SK-N-SH treated with all-trans-retinoic acid at 6 μM for 48 hours (cell line): ENCODE data around the gene LACRT.

ENCODE experiments used
- BACH2 ChIP-seq: fragments of 250-450 bp; sonication (Bioruptor Pico); IDR thresholded peaks from 2 replicates; pipeline ENCODE4 v1.9.0; 2021; ENCODE audit warnings: mild to moderate bottlenecking, borderline replicate concordance
- CSDC2 ChIP-seq: fragments of 250-450 bp; sonication (Bioruptor Pico); IDR thresholded peaks from 2 replicates; pipeline ENCODE4 v1.5.0; 2020; ENCODE audit warnings: mild to moderate bottlenecking, moderate library complexity
- CSRNP3 ChIP-seq: fragments of 250-450 bp; sonication (Bioruptor Pico); IDR thresholded peaks from 2 replicates; pipeline ENCODE4 v1.5.1; 2021; ENCODE audit warnings: mild to moderate bottlenecking, moderate library complexity
- PATZ1 ChIP-seq: fragments of 250-450 bp; sonication (Bioruptor Pico); IDR thresholded peaks from 2 replicates; pipeline ENCODE4 v1.8.0; 2020; ENCODE audit warnings: mild to moderate bottlenecking, moderate library complexity, borderline replicate concordance
- RARB ChIP-seq: fragments of 250-450 bp; sonication (Bioruptor Pico); IDR thresholded peaks from 2 replicates; pipeline ENCODE4 v1.8.0; 2021; ENCODE audit warnings: mild to moderate bottlenecking, moderate library complexity
- TCF4 ChIP-seq: fragments of 250-450 bp; sonication (Bioruptor Pico); IDR thresholded peaks from 2 replicates; pipeline ENCODE4 v1.8.0; 2021; ENCODE audit warnings: mild to moderate bottlenecking, moderate library complexity, borderline replicate concordance
- TOX ChIP-seq: fragments of 250-450 bp; sonication (Bioruptor Pico); IDR thresholded peaks from 2 replicates; pipeline ENCODE4 v1.8.0; 2021; ENCODE audit warnings: mild to moderate bottlenecking, moderate library complexity, borderline replicate concordance
- ZFP3 ChIP-seq: fragments of 250-450 bp; sonication (Bioruptor Pico); IDR thresholded peaks from 2 replicates; pipeline ENCODE4 v1.5.0; 2020; ENCODE audit warnings: mild to moderate bottlenecking, moderate library complexity
- ZNF70 ChIP-seq: fragments of 450-650 bp; formaldehyde crosslinking; IDR thresholded peaks from 2 replicates; pipeline ENCODE4 v1.5.0; 2020; ENCODE audit warnings: mild to moderate bottlenecking, moderate library complexity
- TF ChIP-seq, protein P1 (sequence below): fragments of 250-450 bp; sonication (Bioruptor Pico); IDR thresholded peaks from 2 replicates; pipeline ENCODE4 v1.5.1; 2020; ENCODE audit warnings: low read depth, mild to moderate bottlenecking, moderate library complexity
- TF ChIP-seq, protein P2 (sequence below): fragments of 250-450 bp; sonication (Bioruptor Pico); IDR thresholded peaks from 2 replicates; pipeline ENCODE4 v1.8.0; 2021; ENCODE audit warnings: low read depth, mild to moderate bottlenecking, moderate library complexity, borderline replicate concordance

- no peak for TF ChIP-seq PATZ1 (CRISPR knock-in tag)
- no peak for TF ChIP-seq ZFP3 (CRISPR knock-in tag)
- no peak for TF ChIP-seq ZNF70 (CRISPR knock-in tag)
- TF ChIP-seq TOX, result no peak
- TF ChIP-seq RARB, result no peak
- TF ChIP-seq, protein P1, sequence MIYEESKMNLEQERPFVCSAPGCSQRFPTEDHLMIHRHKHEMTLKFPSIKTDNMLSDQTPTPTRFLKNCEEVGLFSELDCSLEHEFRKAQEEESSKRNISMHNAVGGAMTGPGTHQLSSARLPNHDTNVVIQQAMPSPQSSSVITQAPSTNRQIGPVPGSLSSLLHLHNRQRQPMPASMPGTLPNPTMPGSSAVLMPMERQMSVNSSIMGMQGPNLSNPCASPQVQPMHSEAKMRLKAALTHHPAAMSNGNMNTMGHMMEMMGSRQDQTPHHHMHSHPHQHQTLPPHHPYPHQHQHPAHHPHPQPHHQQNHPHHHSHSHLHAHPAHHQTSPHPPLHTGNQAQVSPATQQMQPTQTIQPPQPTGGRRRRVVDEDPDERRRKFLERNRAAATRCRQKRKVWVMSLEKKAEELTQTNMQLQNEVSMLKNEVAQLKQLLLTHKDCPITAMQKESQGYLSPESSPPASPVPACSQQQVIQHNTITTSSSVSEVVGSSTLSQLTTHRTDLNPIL (CRISPR knock-in tag), result no peak
- no peak for TF ChIP-seq CSRNP3
- no peak for TF ChIP-seq TCF4 (CRISPR knock-in tag)
- TF ChIP-seq, protein P2, sequence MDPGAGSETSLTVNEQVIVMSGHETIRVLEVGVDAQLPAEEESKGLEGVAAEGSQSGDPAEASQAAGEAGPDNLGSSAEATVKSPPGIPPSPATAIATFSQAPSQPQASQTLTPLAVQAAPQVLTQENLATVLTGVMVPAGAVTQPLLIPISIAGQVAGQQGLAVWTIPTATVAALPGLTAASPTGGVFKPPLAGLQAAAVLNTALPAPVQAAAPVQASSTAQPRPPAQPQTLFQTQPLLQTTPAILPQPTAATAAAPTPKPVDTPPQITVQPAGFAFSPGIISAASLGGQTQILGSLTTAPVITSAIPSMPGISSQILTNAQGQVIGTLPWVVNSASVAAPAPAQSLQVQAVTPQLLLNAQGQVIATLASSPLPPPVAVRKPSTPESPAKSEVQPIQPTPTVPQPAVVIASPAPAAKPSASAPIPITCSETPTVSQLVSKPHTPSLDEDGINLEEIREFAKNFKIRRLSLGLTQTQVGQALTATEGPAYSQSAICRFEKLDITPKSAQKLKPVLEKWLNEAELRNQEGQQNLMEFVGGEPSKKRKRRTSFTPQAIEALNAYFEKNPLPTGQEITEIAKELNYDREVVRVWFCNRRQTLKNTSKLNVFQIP (CRISPR knock-in tag), result no peak
- TF ChIP-seq CSDC2 (CRISPR knock-in tag), result no peak
- no peak for TF ChIP-seq BACH2 (CRISPR knock-in tag)
Measured at GRCh38 chr12:54602661-54603060, 32.0 kb downstream of the LACRT start.
